Activated T-helper 9 cell treated with anti-CD3 and anti-CD28 coated beads, Interleukin-2, amount 50 U/mL, for 16 hours (primary cell): ENCODE measurements around the gene ACRBP.

Source experiments
- DNase-seq: peaks from one replicate; pipeline ENCODE4 v3.0.0-alpha.2; 2020; ENCODE audit warnings: low read depth

Gene ACRBP

GRCh38 chr12:6646276-6647082, 753 bp downstream of the ACRBP start:
- no peak for DNase-seq

GRCh38 chr12:6644903-6645302, 2.3 kb downstream of the ACRBP start:
- DNase-seq: no peak

GRCh38 chr12:6644257-6644596, 3.0 kb downstream of the ACRBP start:
- DNase-seq: no peak

- no peak for DNase-seq
Observed at GRCh38 chr12:6643569-6644256, 3.5 kb downstream of the ACRBP start.

DNA sequence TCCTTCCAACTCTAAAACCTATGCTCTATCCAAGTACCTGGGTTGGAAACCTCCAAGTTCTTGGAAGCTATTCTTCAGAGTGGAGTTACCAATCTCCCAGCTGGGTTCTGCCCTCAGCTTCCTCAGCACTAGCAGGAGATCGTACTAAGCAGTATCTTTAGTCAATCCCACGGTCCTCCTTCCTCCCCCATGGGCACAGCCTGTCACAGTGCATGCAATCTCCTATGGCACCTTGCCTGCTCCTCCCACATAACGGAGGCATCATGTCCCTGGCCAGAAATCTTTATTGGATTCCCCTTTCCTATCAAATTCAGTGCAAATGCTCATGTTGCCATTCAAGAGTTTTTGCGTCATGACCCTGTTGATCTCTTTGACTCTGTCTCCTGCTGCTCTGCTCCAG, 6.1 kb downstream of the ACRBP start:
- DNase-seq: no peak

DNA sequence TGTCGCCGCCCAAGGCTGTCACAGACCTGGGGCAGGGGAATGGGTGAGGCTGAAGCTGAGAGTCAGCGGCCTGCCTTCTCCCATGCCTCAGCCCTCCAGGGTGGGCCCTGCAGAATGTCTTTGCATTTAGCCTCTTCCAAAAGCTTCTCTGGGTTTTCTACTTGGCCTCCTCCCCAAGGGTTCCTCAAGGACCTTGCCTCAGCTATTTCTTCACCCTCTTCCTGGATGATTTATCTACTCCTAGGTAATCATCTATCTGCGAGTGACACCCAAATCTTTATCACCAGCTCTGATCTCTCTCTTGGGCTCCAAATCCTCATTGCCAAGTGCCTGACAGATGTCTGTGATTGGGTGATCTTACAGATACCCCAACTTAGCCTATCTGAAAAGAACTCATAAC, 6.7 kb downstream of the ACRBP start:
- DNase-seq: no peak

- DNase-seq: no peak
Observed at GRCh38 chr12:6639151-6639801, 8.0 kb downstream of the ACRBP start.

GRCh38 chr12:6638305-6638704, 8.9 kb downstream of the ACRBP start:
- DNase-seq: no peak

DNA sequence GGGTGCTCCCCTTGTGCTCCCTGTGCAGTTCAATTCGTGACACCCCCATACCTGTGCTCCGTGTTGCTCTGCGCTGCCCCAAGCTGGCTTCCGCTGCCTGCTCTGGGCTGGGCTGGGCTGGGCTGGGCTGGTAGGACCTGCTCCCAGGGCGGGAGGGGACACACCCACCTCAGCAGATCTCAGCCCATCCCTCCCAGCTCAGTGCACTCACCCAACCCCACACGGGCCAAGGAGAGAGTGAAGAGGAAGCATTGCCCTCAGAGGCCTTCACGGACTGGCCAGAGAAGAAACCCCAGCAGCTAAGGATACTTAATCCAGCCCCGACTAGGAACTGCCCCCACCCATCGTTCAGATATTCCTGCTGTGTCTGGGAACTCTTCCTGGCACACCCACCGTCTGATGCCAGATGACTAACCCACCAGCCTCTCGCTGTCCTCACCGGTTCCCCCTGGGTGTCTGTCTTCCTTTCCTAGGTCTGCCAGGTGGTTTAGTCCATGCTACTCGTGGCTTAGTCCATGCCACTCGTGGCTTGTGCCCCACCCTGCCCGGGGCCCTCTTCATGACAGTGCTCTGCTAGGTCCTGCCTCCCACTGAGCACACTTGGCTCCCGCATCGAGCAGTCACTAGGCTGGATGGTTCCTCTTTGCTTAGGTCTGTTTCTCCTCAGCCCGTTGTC, 11.2 kb downstream of the ACRBP start, which contains the start of gene LPAR5:
Gene LPAR5, minus strand, starts transcription at position 104 of the 676 bp plus-strand sequence. CDS start 14,711 bp downstream, outside the sequence.
- no peak for DNase-seq

DNA sequence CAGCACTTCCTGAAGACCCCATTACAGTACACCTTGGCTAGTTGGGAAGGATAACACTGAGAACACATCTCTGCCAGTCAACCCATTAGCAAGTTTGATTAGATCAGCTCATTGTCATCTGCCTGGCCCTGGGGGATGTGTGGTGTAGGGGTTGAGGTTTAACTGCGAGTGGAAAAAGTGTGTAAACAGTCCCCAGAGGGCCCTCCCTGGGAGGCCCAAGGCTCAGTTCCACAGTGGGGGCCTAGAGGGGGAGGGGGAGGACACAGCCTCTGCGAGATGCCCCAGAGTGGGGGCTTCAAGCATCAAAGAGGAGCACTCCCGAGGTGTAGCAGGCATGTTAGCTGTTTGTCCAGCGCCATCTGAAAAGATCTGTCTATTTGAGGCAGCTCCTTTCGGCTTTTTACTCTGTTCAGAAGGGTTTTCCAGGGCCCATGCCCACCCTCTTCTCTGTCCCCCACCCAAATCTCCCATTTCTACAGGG, 11.8 kb downstream of the ACRBP start:
- DNase-seq: no peak

GRCh38 chr12:6632026-6632983, 14.9 kb downstream of the ACRBP start:
- DNase-seq: no peak

DNA sequence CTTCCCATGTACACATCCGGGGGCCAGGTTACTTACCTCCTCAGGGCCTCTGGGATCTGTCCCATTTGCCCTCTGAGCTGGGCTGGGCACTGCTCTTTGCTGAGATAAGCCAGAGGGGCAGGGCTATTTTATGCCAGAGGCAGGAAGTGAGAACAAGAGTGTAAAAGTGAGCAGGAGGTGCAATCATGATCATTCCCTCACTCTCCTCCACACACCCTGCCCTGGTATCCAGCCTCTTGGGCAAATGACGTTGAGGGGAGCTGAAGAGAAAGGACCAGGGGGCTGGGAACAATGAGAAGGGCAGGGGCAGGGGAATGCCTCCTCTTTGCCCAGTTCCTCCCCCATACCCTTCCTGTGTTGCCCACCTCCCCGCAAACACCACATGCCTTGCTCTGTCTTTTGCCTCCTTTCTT, 15.7 kb downstream of the ACRBP start:
- DNase-seq: no peak

DNA sequence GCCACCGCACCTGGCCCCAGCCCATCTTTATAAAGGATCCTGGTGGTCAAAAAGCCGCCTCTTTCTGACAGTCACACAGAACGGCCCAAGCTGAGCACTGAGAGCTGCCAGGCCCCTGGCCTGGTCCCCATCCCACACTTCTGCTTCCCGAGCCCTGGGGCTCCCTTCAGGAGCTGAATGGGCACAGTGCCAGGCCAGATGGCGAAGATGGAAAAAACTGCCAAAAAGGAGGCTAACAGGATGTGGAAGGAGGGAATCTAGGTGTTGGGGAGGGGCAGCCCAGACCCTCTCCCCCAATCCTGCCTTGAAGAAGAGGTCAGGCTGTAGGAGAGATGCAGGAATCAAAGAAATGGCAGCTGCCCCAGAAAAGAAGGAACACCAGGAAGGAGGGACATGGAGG, 16.5 kb downstream of the ACRBP start:
- DNase-seq: no peak

- DNase-seq: no peak
Observed at GRCh38 chr12:6627616-6628015, 19.6 kb downstream of the ACRBP start.

- no peak for DNase-seq
Observed at GRCh38 chr12:6626654-6627283, 20.5 kb downstream of the ACRBP start.

- no peak for DNase-seq
Observed at GRCh38 chr12:6620885-6621274, 26.4 kb downstream of the ACRBP start.

DNA sequence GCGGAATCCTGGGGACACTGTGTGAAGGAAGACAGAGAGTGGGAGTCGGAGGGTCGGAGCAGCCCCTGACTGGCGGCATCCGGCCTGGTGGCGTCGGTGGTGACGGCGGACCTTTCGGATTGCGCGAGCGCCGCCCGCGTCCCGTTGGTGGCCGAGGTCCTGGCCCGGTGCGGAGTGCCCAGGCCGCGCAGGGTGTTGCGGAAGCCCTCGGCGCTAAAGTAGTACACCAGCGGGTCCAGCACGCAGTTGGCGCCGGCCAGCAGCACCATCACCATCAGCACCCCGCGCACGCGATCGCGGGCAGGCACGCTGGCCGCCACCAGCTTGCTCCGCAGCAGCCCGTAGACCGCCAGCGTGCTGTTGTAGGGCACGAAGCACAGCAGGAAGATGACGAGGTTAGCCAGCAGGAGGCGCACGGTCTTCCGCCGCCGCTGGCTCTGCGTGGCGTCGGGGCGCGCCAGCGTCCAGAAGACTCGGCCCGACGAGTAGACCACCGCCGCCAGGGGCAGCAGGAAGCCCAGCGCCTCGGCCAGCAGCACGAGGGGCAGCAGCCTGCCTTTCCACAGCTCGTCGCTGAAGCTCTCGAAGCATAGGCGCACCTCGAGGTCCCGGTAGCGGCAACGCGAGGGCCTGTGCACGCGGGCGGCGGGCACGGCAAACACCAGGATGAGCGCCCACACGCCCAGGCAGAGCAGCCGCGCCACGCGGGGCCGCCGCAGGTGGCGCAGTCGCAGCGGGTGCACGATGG, 26.9 kb downstream of the ACRBP start:
- DNase-seq: peak; percentile 34

DNA sequence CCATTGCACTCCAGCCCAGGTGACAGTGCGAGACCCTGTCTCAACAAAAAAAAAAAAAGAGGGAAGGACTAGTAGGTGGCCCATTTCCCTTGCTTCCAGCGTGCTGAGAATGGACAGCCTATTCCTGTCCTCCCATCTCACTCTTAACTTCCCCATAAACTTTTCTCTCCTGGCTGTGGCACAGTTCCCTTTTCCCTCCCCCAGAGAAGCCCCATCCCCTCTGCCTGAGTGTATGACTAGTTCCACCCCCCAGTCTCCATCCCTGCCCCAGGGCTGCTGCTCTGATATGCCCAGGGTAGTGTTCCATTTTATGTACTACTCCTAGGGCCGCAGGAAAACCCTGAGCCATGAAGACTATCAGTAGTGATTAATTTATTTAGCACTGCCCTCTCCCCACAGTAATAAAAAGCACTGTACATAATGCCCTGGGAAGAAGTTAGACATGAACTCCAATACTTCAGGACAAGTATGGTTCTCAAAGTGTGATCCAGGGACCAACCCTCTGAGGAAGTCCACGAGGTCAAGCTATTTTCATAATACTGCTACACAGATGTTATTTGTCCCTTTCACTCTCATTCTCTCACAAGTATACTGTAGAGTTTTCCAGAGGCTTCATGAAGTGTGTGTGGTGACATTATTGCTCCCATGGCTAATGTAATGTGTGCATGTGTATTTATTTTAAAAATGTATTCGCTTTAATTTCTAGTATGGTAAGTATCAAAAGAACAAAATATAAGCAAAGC, 28.6 kb downstream of the ACRBP start:
- DNase-seq: no peak

GRCh38 chr12:6615802-6616201, 31.4 kb downstream of the ACRBP start:
- no peak for DNase-seq
